Mesendoderm (in vitro differentiated cells): ENCODE measurements around the gene NEK8.

Experiments
- DNase-seq: peaks from one replicate; pipeline ENCODE4 v3.0.0; 2013
- H2AK5ac ChIP-seq: 2 replicates; pipeline ENCODE4 v1.6.1; 2013; ENCODE audit warnings: low read length, inconsistent platforms
- H2BK120ac ChIP-seq: 2 replicates; pipeline ENCODE4 v1.6.1; 2013; ENCODE audit warnings: low read depth, mild to moderate bottlenecking, low read length, moderate library complexity, mixed read lengths
- H2BK15ac ChIP-seq: replicated peaks from 2 replicates; pipeline ENCODE4 v1.6.1; 2013; ENCODE audit warnings: low read depth, mild to moderate bottlenecking, moderate library complexity
- H2BK5ac ChIP-seq: 2 replicates; pipeline ENCODE4 v1.6.1; 2013; ENCODE audit warnings: low read length, inconsistent platforms
- H3K18ac ChIP-seq: 2 replicates; pipeline ENCODE4 v1.6.1; 2013; ENCODE audit warnings: mild to moderate bottlenecking, low read length, mixed read lengths
- H3K23ac ChIP-seq: one replicate; pipeline ENCODE4 v1.6.1; 2013; ENCODE audit warnings: low read length
- H3K27ac ChIP-seq: 2 replicates; pipeline ENCODE4 v1.5.1; 2013; ENCODE audit warnings: low read depth, mild to moderate bottlenecking, inconsistent platforms, low read length, moderate library complexity
- H3K27me3 ChIP-seq: 2 replicates; pipeline ENCODE4 v1.6.1; 2013; ENCODE audit warnings: low read length, control low read depth, mild to moderate bottlenecking, inconsistent platforms; ENCODE audit not compliant: insufficient read depth, poor library complexity
- H3K36me3 ChIP-seq: 2 replicates; pipeline ENCODE4 v1.6.1; 2013; ENCODE audit warnings: low read length, inconsistent platforms; ENCODE audit not compliant: control insufficient read depth, insufficient read depth
- H3K4ac ChIP-seq: one replicate; pipeline ENCODE4 v1.6.1; 2013; ENCODE audit warnings: low read depth, mild to moderate bottlenecking, low read length, moderate library complexity
- H3K4me1 ChIP-seq: 2 replicates; pipeline ENCODE4 v1.6.1; 2013; ENCODE audit warnings: low read depth, low read length, inconsistent platforms; ENCODE audit not compliant: control insufficient read depth
- H3K4me2 ChIP-seq: 2 replicates; pipeline ENCODE4 v1.6.1; 2013; ENCODE audit warnings: low read length
- H3K4me3 ChIP-seq: 2 replicates; pipeline ENCODE4 v1.5.1; 2013; ENCODE audit warnings: mild to moderate bottlenecking, low read length
- H3K56ac ChIP-seq: one replicate; pipeline ENCODE4 v1.6.1; 2013; ENCODE audit warnings: low read length
- H3K79me1 ChIP-seq: 2 replicates; pipeline ENCODE4 v1.6.1; 2013; ENCODE audit warnings: low read length, inconsistent platforms
- H3K79me2 ChIP-seq: 2 replicates; pipeline ENCODE4 v1.6.1; 2013; ENCODE audit warnings: mild to moderate bottlenecking, low read length; ENCODE audit not compliant: control insufficient read depth, insufficient read depth
- H3K9ac ChIP-seq: 2 replicates; pipeline ENCODE4 v1.6.1; 2013; ENCODE audit warnings: low read length, inconsistent platforms
- H4K5ac ChIP-seq: one replicate; pipeline ENCODE4 v1.6.1; 2013; ENCODE audit warnings: low read length
- H4K8ac ChIP-seq: one replicate; pipeline ENCODE4 v1.6.1; 2013; ENCODE audit warnings: low read depth, mild to moderate bottlenecking, control low read depth, low read length, moderate library complexity
- WGBS: extraction: QIAGEN DNeasy Blood & Tissue Kit; methylation state at CpG from one replicate; pipeline ENCODE4 v1.1.7; 2013; ENCODE audit warnings: low lambda C conversion rate, missing lambda C conversion rate; ENCODE audit not compliant: insufficient coverage; ENCODE audit errors: extremely low coverage; 5-methylcytosine and 5-hydroxymethylcytosine counted together

Gene NEK8

DNA sequence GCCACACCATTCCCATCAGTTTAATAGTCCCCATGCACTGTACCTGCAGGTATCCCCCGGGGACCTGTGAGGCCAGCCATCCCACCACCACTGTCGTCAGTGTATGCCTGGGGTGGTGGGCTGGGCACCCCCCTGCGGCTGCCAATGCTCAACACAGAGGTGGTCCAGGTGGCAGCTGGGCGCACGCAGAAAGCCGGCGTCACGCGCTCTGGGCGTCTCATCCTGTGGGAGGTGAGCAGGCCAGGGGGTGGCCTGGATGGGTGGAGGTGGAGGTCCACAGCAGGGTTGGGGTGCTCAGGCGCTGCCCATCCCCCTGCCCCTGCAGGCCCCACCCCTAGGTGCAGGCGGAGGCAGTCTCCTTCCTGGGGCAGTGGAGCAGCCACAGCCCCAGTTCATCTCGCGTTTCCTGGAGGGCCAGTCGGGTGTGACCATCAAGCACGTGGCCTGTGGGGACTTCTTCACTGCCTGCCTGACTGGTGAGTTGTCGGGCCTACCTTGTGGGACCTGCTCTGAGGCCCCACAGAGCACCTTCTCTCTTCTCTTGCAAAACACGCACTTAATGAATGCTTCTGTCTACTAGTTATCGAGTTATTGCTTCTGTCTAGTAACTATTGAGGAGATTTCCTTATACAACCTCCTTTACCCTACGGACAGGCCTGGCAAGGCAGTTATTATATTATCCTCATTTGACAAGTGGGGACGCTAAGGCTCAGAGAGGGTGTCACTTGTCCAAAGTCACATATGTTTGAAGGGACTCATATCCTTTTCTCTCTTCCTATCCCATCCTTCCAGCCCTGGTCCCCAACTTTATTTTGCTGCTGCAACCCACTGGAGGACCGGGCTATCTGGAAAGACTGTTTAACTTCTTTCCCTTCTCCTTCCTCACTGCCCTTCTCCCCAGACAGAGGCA lies 9.4 kb downstream of the NEK8 start:
- no CpG with 5 or more reads among the region's 22 CpGs for WGBS

DNA sequence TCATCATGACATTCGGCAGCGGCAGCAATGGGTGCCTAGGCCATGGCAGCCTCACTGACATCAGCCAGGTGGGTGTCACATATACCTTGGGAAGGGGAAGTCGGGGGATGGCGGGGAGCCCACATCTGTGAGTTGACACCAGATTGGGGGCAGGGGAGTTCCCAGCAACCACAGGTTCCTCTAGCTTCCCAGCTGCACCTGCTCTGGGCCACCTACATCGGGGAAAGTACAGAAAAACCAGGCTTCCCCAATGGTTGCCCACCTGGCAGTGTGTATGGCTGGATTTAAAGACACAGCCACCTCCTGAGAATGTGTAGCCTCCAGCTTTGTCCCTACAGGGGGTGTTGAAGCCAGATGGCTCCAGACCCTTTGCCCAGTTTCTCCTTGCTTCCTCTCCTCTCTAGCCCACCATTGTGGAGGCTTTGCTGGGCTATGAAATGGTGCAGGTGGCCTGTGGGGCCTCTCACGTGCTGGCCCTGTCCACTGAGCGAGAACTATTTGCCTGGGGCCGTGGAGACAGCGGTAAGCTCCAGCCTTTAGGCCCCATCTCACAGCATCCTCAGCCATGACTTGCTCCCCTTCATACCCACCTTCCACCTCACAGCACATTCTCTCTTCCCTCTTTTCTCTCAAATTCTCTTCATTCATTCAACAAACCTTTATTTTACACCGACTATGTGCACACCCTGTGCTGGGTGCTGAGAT lies 10.2 kb downstream of the NEK8 start:
- Histone ChIP-seq H3K27me3 (no peaks in the 10 kb centered on the region), H3K18ac (no peak overlapping the region), H3K79me1 (no peaks in the 10 kb centered on the region), H3K56ac (no peak overlapping the region), H2BK5ac (no peak overlapping the region), H3K36me3 (no peaks in the 10 kb centered on the region), H2BK15ac (no peak overlapping the region), H3K4me3 (no peak overlapping the region), H4K5ac (no peak overlapping the region), H3K79me2 (no peaks in the 10 kb centered on the region), H2AK5ac (no peak overlapping the region), H3K4ac (no peak overlapping the region), H3K4me1 (no peaks in the 10 kb centered on the region), H3K27ac (no peak overlapping the region), H4K8ac (no peak overlapping the region), H3K9ac (no peak overlapping the region), H3K23ac (no peak overlapping the region), H2BK120ac (no peak overlapping the region), H3K4me2 (no peak overlapping the region)
- WGBS = 100% methylated on average over 1 of the region's 10 CpGs
- DNase-seq = no peak

More for the DNA sequence above, 9.4 kb downstream of the NEK8 start:
- Histone ChIP-seq H3K27me3 (no peaks in the 10 kb centered on the region), H3K18ac (no peak overlapping the region), H3K4me3 (no peak overlapping the region), H2BK15ac (no peak overlapping the region), H3K23ac (no peak overlapping the region), H3K79me2 (no peaks in the 10 kb centered on the region), H2BK120ac (no peak overlapping the region), H3K4ac (no peak overlapping the region), H3K79me1 (no peaks in the 10 kb centered on the region), H4K8ac (no peak overlapping the region), H3K27ac (no peak overlapping the region), H3K56ac (no peak overlapping the region), H2AK5ac (no peak overlapping the region), H3K36me3 (no peaks in the 10 kb centered on the region), H3K9ac (no peak overlapping the region), H2BK5ac (no peak overlapping the region), H3K4me2 (no peak overlapping the region), H4K5ac (no peak overlapping the region), H3K4me1 (no peaks in the 10 kb centered on the region)
- no peak for DNase-seq

DNA sequence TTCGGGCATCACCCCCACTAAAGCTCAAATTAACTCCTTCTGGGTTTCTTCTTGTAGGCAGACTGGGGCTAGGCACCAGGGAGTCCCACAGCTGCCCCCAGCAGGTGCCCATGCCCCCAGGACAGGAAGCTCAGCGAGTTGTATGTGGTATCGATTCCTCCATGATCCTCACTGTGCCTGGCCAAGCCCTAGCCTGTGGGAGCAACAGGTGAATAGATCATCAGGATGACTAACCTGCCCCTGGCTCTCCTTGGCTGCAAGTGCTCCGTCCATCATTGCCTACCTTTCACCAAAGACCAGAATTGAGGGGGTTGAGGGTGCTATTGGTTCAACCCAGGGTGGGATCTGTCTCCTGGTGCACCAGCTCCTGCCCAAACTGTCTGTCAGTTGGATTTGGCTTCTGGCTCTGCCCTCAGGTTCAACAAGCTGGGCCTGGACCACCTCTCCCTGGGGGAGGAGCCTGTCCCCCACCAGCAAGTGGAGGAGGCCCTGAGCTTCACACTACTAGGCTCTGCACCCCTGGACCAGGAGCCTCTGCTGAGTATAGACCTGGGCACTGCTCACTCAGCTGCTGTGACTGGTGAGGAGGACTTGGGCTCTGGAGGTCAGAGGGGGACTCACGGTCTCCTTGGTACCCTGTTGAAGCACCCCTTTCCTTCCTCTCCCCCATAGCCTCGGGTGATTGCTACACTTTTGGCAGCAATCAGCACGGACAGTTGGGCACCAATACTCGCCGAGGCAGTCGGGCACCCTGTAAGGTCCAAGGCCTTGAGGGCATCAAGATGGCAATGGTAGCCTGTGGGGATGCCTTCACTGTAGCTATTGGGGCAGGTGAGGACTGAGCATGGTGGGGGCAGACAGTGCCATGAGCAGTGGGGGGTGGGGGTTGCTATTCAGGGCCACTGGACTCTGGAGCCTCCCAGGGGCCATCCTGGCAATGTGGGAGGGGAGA lies 12.1 kb downstream of the NEK8 start:
- no peak overlapping the region for H3K18ac ChIP-seq

DNA sequence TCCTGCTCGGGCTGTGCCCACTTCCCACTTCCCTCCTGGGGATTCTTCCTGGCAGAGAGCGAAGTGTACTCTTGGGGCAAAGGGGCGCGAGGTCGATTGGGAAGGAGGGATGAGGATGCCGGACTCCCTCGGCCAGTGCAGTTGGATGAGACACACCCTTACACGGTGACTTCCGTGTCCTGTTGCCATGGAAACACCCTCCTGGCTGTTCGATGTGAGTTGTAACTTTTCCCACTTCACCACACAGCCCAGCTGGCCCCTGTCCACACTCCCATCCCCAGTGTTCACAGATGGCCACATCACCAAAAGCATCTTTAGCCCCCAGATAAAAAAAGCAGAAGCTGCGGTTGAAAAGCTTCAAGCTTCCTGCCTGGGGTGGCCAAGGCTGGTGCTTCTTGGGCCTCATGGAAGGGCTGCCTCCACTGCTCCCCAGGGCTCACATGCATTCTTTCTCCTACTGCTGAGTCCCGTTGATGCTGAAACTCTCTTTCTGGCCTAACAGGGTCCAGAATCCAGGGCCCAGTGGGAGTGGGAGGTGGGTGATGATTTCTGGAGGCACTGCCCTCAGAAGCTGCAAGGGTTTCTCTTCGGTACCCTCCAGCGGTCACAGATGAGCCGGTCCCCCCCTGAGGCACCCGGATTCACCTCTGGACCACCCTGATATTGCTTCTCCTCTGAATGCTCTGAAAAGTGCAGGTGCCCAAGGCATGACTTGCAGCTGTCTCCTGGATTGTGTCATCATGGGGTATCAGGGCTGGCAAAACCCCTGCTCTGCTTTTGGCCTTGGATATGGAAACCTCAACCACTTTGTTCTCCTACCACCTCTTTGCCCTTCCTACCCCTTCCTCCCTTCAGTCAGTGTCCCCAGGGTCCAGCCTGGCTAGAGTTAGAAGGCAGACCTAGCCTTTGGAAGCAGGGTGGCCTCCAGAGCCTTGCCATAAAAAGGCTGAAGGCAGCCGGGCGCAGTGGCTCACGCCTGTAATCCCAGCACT lies 13.1 kb downstream of the NEK8 start:
- H3K4ac ChIP-seq = no peak overlapping the region
- H3K79me2 ChIP-seq = peaks cover 24% of the 10 kb centered on the region
- no peak overlapping the region for H3K18ac ChIP-seq
- H3K4me3 ChIP-seq = no peak overlapping the region
- H3K4me2 ChIP-seq = no peak overlapping the region
- H3K4me1 ChIP-seq = peaks cover 8% of the 10 kb centered on the region
- no peak overlapping the region for H2BK120ac ChIP-seq
- no peak for DNase-seq
- peaks cover 9% of the 10 kb centered on the region for H3K79me1 ChIP-seq
- H3K27ac ChIP-seq = no peak overlapping the region
- peaks cover 4% of the 10 kb centered on the region for H3K36me3 ChIP-seq
- no peak overlapping the region for H2BK5ac ChIP-seq
- no CpG with 5 or more reads among the region's 19 CpGs for WGBS
- H4K8ac ChIP-seq = no peak overlapping the region
- no peak overlapping the region for H4K5ac ChIP-seq
- H2AK5ac ChIP-seq = no peak overlapping the region
- no peak overlapping the region for H3K9ac ChIP-seq
- no peak overlapping the region for H2BK15ac ChIP-seq
- H3K56ac ChIP-seq = peak overlapping the region; percentile 49
- no peak overlapping the region for H3K23ac ChIP-seq
- no peaks in the 10 kb centered on the region for H3K27me3 ChIP-seq

More for the DNA sequence above, 12.1 kb downstream of the NEK8 start:
- Histone ChIP-seq H3K4me1 (no peaks in the 10 kb centered on the region), H2BK120ac (no peak overlapping the region), H3K23ac (no peak overlapping the region), H3K56ac (no peak overlapping the region), H2BK15ac (no peak overlapping the region), H3K79me1 (no peaks in the 10 kb centered on the region), H2AK5ac (no peak overlapping the region), H3K9ac (no peak overlapping the region), H4K8ac (no peak overlapping the region), H3K27ac (no peak overlapping the region), H3K4me2 (no peak overlapping the region), H3K27me3 (no peaks in the 10 kb centered on the region), H3K4ac (no peak overlapping the region), H3K79me2 (peaks cover 14% of the 10 kb centered on the region), H2BK5ac (no peak overlapping the region), H3K4me3 (no peak overlapping the region), H3K36me3 (no peaks in the 10 kb centered on the region), H4K5ac (no peak overlapping the region)
- no CpG with 5 or more reads among the region's 10 CpGs for WGBS
- DNase-seq = no peak
